Hematopoietic multipotent progenitor cell treated with erythropoietin and hydrocortisone succinate and interleukin-3 and kit ligand, for 8 days (in vitro differentiated cells): ENCODE measurements around the gene ABCA10.

Experiments used
- DNase-seq: peaks from one replicate; pipeline ENCODE4 v3.0.0-alpha.2; 2015

Gene ABCA10

DNA sequence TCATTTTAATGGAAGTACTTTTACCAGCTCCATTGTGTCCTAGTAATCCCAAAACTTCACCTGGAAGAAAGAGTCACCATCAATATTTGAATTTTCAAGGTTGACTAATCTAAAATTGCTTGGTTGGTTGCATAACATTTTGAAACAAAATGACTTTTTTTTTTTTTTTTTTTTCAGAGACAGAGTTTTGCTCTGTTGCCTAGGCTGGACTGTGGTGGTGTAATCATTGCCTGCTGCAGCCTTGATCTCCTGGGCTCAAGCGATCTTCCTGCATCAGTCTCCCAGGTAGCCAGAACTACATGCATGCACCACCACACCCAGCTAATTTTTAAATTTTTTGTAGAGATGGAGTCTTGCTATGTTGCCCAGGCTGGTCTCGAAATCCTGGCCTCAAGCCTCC is 74.4 kb downstream of the ABCA10 start:
- no peak for DNase-seq

- no peak for DNase-seq
These were observed 78.3 kb downstream of the ABCA10 start for GRCh38 chr17:69150333-69150732.

GRCh38 chr17:69147460-69147859 is 81.2 kb downstream of the ABCA10 start:
- DNase-seq, result no peak

- DNase-seq, result no peak
These were observed 84.0 kb downstream of the ABCA10 start for GRCh38 chr17:69144331-69145255.

DNA sequence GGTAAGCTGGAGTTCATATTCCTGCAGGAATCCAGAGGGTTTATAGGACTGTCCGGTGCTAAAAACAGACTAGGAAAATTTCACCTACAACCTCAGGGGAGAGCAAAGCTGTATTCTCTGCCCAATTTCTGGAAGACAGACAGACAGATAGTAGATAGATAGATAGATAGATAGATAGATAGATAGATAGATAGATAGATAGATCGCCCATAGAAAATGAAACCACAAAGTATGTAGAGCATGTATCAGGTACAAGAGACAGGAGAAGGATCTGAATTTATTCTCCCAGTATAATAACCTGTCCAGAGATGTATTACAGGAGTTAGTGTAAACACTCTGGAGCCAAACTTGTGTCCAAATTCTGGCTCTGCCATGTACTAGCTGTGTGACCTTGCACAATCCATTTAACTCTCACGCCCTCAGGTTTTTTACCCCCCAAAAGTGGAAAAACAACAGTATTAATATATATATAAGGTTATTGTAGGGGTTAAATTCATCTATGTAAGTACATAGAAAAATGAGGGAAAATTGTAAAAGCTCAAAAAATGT is 84.9 kb downstream of the ABCA10 start:
- no peak for DNase-seq

DNA sequence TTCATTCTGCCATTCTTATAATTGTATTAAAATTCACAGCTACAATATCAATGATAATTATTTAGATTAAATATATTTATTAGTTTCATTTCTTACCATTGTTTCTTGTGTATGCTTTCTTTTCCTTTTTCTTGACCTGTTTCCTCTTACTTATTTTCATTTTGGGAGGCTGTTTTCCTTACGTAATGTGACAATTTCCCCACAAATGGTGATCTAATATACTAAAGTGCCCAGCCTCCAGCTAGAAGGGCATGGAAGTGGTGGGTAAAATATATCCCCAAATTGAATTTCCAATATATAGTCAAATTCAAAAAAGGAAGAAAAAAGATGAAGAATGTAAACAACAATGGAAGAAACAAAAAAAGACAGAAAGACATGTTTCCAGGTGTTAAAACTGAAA is 85.5 kb downstream of the ABCA10 start:
- no peak for DNase-seq

GRCh38 chr17:69142175-69142802 is 86.3 kb downstream of the ABCA10 start:
- DNase-seq, result no peak

GRCh38 chr17:69141431-69142174 is 87.0 kb downstream of the ABCA10 start, which contains the start of gene ABCA6:
ABCA6 (minus strand) TSS chr17:69141895; CDS start chr17:69140703, 1,192 bp downstream.
- DNase-seq, result no peak

- no peak for DNase-seq
These were observed 94.5 kb downstream of the ABCA10 start for GRCh38 chr17:69134112-69134511.

DNA sequence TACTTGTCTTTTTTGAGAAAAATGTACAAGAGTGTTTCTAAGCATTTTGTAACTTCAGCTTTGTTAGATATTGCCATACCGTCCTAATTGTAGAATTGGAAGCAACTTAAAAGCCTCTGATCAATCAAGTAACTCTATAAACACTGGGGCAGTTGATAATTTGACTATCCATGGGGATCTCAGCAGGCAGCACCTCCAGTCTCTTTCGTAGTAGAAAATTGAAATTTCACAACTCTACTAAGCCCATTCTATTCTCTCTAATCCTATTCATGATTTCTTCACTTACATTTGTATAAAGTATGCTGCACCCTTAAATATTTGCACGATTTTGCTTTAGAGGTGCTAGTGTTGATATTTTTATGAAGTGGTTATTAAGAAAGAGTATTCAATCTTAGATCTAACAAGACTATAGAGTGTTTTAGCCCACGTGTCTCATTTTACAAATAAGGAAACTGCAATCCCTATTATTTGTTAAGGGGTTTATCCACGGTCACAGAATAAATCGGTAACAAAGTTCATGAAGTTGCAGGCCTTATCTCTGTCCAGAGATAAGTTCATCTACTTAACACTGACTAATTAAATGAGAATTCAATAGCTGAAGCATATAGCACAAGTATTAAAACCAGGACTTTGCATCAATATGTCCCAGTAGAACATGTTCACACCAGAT is 97.9 kb downstream of the ABCA10 start:
- no peak for DNase-seq

GRCh38 chr17:69123626-69124025 is 105.0 kb downstream of the ABCA10 start:
- no peak for DNase-seq

DNA sequence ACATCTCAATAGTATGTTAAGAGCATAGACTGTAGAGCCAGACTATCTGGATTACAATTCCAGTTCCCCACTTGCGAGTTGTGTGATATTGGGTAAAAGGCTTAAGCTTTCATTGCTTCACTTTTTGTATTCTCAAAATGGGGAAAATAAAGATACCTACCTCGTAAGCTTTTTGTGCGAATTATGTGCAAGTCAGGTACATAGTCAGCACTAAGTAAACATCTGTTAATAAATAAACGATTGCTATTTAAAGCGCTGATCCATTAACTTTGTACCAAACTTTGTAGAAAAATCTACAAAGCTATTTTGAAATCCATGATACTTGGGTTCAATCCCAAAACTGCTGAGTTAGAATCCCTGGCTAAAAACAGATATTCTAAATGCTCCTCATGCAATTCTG is 106.6 kb downstream of the ABCA10 start:
- no peak for DNase-seq

DNA sequence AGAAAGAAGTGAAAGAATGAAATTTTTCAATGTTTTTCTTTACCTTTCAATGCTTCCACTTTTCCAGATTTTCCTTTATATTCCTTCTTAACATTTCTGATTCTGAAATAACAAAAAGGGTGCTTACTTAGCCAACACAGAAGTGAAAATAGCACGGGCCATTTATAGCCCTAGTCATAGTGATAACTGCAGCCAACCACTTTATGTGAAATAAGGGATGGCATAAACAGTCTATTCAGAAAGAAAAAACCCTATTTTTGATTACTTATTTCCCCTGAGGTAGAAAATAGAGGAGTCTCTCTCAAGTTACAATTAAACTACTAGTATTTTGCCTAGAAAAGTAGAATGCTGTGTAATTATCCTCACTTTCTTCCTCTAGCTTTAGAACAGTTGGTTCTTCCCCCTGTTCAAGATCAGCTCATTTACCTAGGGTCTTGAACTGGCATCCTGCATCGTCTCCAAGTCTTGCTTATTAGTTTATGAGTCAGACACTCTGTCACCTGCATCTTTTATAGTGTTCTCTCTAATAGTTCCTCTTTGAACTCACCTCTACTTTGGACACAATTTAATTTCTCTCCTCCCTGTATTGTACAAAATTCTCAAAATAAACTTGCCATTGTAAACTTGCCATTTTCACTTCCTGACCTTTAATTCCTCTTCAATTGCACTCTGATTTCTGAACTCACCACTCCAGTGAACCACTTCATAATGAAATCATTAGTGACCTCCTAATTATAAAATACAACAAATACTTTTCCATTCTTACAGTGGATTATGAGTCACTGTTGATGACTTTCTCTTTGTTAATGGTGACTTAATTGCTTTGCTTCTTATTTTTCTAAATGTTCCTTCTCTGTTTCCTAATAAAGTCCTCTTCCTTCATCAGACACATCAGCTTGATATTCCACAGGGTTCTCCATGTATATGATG is 110.5 kb downstream of the ABCA10 start:
- DNase-seq, result no peak

GRCh38 chr17:69111794-69112193 is 116.8 kb downstream of the ABCA10 start:
- no peak for DNase-seq

DNA sequence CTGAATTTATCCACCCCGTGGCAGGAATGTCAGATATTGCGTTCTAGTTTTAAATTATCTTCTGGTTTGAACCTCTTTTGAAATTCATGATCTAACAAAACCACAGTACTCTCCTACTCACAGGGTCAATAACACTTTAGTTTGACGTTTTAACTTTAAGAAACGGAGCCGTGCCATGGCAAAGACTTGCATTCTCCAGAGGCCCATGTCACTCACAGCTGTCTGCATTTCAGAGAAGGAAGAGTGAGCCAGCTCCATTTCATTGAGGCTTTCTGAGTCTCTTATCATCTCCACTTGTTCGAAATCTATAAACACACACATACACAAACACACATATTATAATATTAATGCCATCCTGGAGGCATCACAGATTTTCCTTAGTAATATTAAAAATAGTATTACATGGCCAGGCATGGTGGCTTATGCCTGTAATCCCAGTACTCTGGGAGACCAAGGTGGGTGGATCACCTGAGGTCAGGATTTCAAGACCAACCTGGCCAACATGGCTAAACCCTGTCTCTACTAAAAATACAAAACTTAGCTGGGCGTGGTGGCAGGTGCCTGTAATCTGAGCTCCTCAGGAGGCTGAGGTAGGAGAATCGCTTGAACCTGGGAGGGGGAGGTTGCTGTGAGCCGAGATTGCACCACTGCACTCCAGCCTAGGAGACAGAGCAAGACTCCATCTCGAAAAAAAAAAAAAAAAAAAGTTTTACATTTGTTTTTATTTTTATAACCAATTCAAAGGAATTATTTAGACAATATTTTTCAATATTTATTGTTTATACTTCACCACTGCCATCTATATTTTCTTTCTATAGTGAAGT is 122.5 kb downstream of the ABCA10 start:
- no peak for DNase-seq

GRCh38 chr17:69103557-69104233 is 124.9 kb downstream of the ABCA10 start:
- peak; percentile 21 for DNase-seq

DNA sequence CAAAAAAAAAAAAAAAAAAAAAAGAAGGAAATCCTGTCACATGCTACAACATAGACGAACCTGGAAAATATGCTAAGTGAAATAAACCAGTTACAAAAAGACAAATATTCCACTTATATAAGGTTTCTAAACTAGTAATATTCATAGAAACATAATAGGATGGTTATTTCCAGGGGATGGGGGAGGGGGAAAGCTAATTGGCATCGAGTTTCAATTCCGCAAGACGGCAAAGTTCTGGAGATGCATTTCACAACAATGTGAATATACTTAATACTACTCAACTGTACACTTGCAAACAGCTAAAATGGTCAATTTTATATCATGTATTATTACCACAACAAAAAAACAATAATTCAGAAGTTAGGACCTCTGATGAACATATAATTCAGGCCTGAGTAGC is 130.0 kb downstream of the ABCA10 start:
- no peak for DNase-seq
